ENCODE results near the gene KIAA1328.

KIAA1328 gene

GRCh38 chr18:37258131-37258530 is 429.2 kb downstream of the KIAA1328 start:
- Histone ChIP-seq H3K36me3 (no peaks in the 10 kb centered on the region), H3K4me1 (peaks cover 0 to 15% (median 10%) of the 10 kb centered on the region in 4 donors), H3K4me3 (no peak overlapping the region), H3K9me3 (no peaks in the 10 kb centered on the region), H3K27ac (no peak overlapping the region), H3K27me3 (peaks cover 0 to 80% of the 10 kb centered on the region in 2 donors)
- intact Hi-C loops (cut with DNase I; ENCODE audit: low total_unique reads) = no loop called here
- no peak for DNase-seq
- no peak for TF ChIP-seq CTCF (IDR thresholded peaks at IDR 0.05)

GRCh38 chr18:37258819-37259218 is 429.9 kb downstream of the KIAA1328 start:
- H3K36me3 ChIP-seq = no peaks in the 10 kb centered on the region
- H3K4me1 ChIP-seq = peaks cover 0 to 9% (median 7%) of the 10 kb centered on the region in 4 donors
- no peak overlapping the region for H3K27ac ChIP-seq
- H3K27me3 ChIP-seq = peaks cover 0 to 79% of the 10 kb centered on the region in 2 donors
- DNase-seq = no peak
- H3K9me3 ChIP-seq = no peaks in the 10 kb centered on the region
- intact Hi-C loops (cut with DNase I; ENCODE audit: low total_unique reads) = no loop called here
- no peak for TF ChIP-seq CTCF (IDR thresholded peaks at IDR 0.05)
- H3K4me3 ChIP-seq = no peak overlapping the region

GRCh38 chr18:37259711-37260110 is 430.8 kb downstream of the KIAA1328 start:
- H3K36me3 ChIP-seq = no peaks in the 10 kb centered on the region
- H3K27ac ChIP-seq = no peak overlapping the region
- no peak for TF ChIP-seq CTCF (IDR thresholded peaks at IDR 0.05)
- no peaks in the 10 kb centered on the region for H3K4me1 ChIP-seq
- H3K9me3 ChIP-seq = no peaks in the 10 kb centered on the region
- peaks cover 0 to 71% of the 10 kb centered on the region in 2 donors for H3K27me3 ChIP-seq
- H3K4me3 ChIP-seq = no peak overlapping the region
- intact Hi-C loops (cut with DNase I; ENCODE audit: low total_unique reads) = no loop called here
- DNase-seq = no peak

GRCh38 chr18:37260367-37261093 is 431.6 kb downstream of the KIAA1328 start:
- no peak overlapping the region for H3K27ac ChIP-seq
- H3K4me1 ChIP-seq = no peaks in the 10 kb centered on the region
- no peaks in the 10 kb centered on the region for H3K9me3 ChIP-seq
- TF ChIP-seq CTCF (IDR thresholded peaks at IDR 0.05) = no peak
- peaks cover 0 to 65% of the 10 kb centered on the region in 2 donors for H3K27me3 ChIP-seq
- no peak overlapping the region for H3K4me3 ChIP-seq
- no peak for DNase-seq
- intact Hi-C loops (cut with DNase I; ENCODE audit: low total_unique reads) = no loop called here
- no peaks in the 10 kb centered on the region for H3K36me3 ChIP-seq

GRCh38 chr18:37261246-37261840 is 432.4 kb downstream of the KIAA1328 start:
- H3K4me1 ChIP-seq = no peaks in the 10 kb centered on the region
- H3K9me3 ChIP-seq = no peaks in the 10 kb centered on the region
- no peaks in the 10 kb centered on the region for H3K36me3 ChIP-seq
- intact Hi-C loops (cut with DNase I; ENCODE audit: low total_unique reads) = no loop called here
- no peak overlapping the region for H3K4me3 ChIP-seq
- TF ChIP-seq CTCF (IDR thresholded peaks at IDR 0.05) = no peak
- DNase-seq = no peak
- H3K27ac ChIP-seq = no peak overlapping the region
- peaks cover 0 to 66% of the 10 kb centered on the region in 2 donors for H3K27me3 ChIP-seq
